GM19238 (cell line): ENCODE data around the gene CYP11A1.

Experiments
- DNase-seq: peaks from one replicate; pipeline ENCODE4 v3.0.0; 2011; ENCODE audit warnings: low spot score; ENCODE audit not compliant: insufficient read length

Gene CYP11A1

GRCh38 chr15:74389241-74390048, 22.0 kb upstream of the CYP11A1 start:
- DNase-seq, result no peak

- no peak for DNase-seq
These were observed 21.0 kb upstream of the CYP11A1 start for GRCh38 chr15:74388363-74388951.

GRCh38 chr15:74387621-74388362, 20.3 kb upstream of the CYP11A1 start:
- no peak for DNase-seq

GRCh38 chr15:74387141-74387541, 19.7 kb upstream of the CYP11A1 start:
- no peak for DNase-seq

- no peak for DNase-seq
These were observed 19.2 kb upstream of the CYP11A1 start for GRCh38 chr15:74386496-74387140.

GRCh38 chr15:74385733-74386132, 18.3 kb upstream of the CYP11A1 start:
- no peak for DNase-seq

- DNase-seq, result peak; percentile 82
These were observed 17.6 kb upstream of the CYP11A1 start for GRCh38 chr15:74384881-74385643.

- DNase-seq, result no peak
These were observed 17.1 kb upstream of the CYP11A1 start for GRCh38 chr15:74384566-74384880.

- DNase-seq, result peak; percentile 80
These were observed 16.5 kb upstream of the CYP11A1 start for GRCh38 chr15:74383695-74384565.

- DNase-seq, result no peak
These were observed 15.8 kb upstream of the CYP11A1 start for GRCh38 chr15:74383286-74383685.

- DNase-seq, result peak; percentile 80
These were observed 14.8 kb upstream of the CYP11A1 start for GRCh38 chr15:74382004-74382816.

- no peak for DNase-seq
These were observed 14.0 kb upstream of the CYP11A1 start for GRCh38 chr15:74381481-74381880.

- no peak for DNase-seq
These were observed 13.7 kb upstream of the CYP11A1 start for GRCh38 chr15:74381190-74381453.

- DNase-seq, result no peak
These were observed 13.1 kb upstream of the CYP11A1 start for GRCh38 chr15:74380361-74381189.

GRCh38 chr15:74378848-74379247, 11.4 kb upstream of the CYP11A1 start:
- DNase-seq, result no peak

GRCh38 chr15:74377831-74378766, 10.7 kb upstream of the CYP11A1 start:
- DNase-seq, result no peak

- no peak for DNase-seq
These were observed 9.6 kb upstream of the CYP11A1 start for GRCh38 chr15:74376825-74377581.
